Vagina (tissue), 2 donors: ENCODE results near the gene KDM6B. TPM values are rescaled to one million over a fixed set of nuclear protein-coding genes. Genes with fewer than 3 reads are reported as not detected.
A peak's percentile ranks its signal among the peaks of the same experiment; 100 is the strongest.

ENCODE experiments used
- DNase-seq, 2 donors: peaks; one replicate each; pipeline ENCODE4 v3.0.0-alpha.2; 2017; ENCODE audit errors: extremely low spot score in 2 of 2
- H3K27ac ChIP-seq: fragments of 200-600 bp; sonication (generic); one replicate; pipeline ENCODE4 v1.5.1; 2019
- H3K27me3 ChIP-seq: fragments of 200-600 bp; sonication (generic); one replicate; pipeline ENCODE4 v1.5.1; 2019
- H3K36me3 ChIP-seq, 2 donors: fragments of 200-600 bp; sonication (generic); one replicate each; pipeline ENCODE4 v1.5.1; 2017 to 2019
- H3K4me1 ChIP-seq: fragments of 200-600 bp; sonication (generic); one replicate; pipeline ENCODE4 v1.5.1; 2019
- H3K4me3 ChIP-seq, 2 donors: fragments of 200-600 bp; sonication (generic); 1 replicate in 1 of 2; 2 replicates in 1 of 2; pipeline ENCODE4 v1.5.1; 2016 to 2019
- H3K9me3 ChIP-seq: fragments of 200-600 bp; sonication (generic); one replicate; pipeline ENCODE4 v1.5.1; 2019
- CTCF ChIP-seq, 3 experiments: fragments of 450-650 bp in 2 of 3; fragments of 200-600 bp in 1 of 3; sonication (generic) in 1 of 3; IDR thresholded peaks; one replicate each; pipeline ENCODE4 v1.5.1; 2017 to 2019; ENCODE audit warnings: antibody characterized with exemption in 3 of 3, mild to moderate bottlenecking in 2 of 3, moderate library complexity in 2 of 3
- POLR2A ChIP-seq, 2 donors: fragments of 450-650 bp; IDR thresholded peaks; one replicate each; pipeline ENCODE4 v1.6.1; 2017; ENCODE audit warnings: antibody characterized with exemption in 2 of 2, mild to moderate bottlenecking in 2 of 2, moderate library complexity in 2 of 2
- POLR2AphosphoS5 ChIP-seq, 2 donors: sonication (generic); formaldehyde crosslinking; IDR thresholded peaks; one replicate each; pipeline ENCODE4 v1.9.0; 2017; ENCODE audit warnings: antibody characterized with exemption in 2 of 2, mild to moderate bottlenecking in 2 of 2, low read depth in 1 of 2; ENCODE audit not compliant: insufficient read depth in 1 of 2
- intact Hi-C: fragments of 100-400 bp; cut with DNase I; formaldehyde crosslinking; loops from one replicate; pipeline ENCODE4 v1.15.1; 2023
- total RNA-seq: library from RNA; depleted of rRNA; stranded (reverse); fragments of >200 nt; gene quantifications from one replicate; pipeline ENCODE4 v1.2.3, GENCODE V29; 2016

The KDM6B gene
- total RNA-seq, 1 donor from 2014 or later: 12.5 TPM

- Histone ChIP-seq H3K27ac (peak overlapping the region; percentile 56), H3K27me3 (no peaks in the 10 kb centered on the region), H3K36me3 (peaks cover 0 to 42% of the 10 kb centered on the region in 2 donors), H3K4me1 (peaks cover 32% of the 10 kb centered on the region), H3K9me3 (no peaks in the 10 kb centered on the region), H3K4me3 (no peak overlapping the region)
- TF ChIP-seq POLR2A (IDR thresholded peaks at IDR 0.05): no peak
- no peak for TF ChIP-seq POLR2AphosphoS5 (IDR thresholded peaks at IDR 0.05; ENCODE audit: insufficient read depth in 1 of 2, low read depth in 1 of 2)
- no peak for TF ChIP-seq CTCF (IDR thresholded peaks at IDR 0.05)
- DNase-seq: no peak
- intact Hi-C loops: loop anchor here (5.0 kb wide), 1 partner anchor 35 kb away; the partner anchor contains the start of gene CHD3
Measured at GRCh38 chr17:7852262-7852670, 18.2 kb downstream of the KDM6B start.

GRCh38 chr17:7852919-7853690 lies 19.1 kb downstream of the KDM6B start:
- Histone ChIP-seq H3K27me3 (no peaks in the 10 kb centered on the region), H3K4me1 (peaks cover 33% of the 10 kb centered on the region), H3K9me3 (no peaks in the 10 kb centered on the region), H3K4me3 (no peak overlapping the region), H3K36me3 (peaks cover 0 to 33% of the 10 kb centered on the region in 2 donors), H3K27ac (no peak overlapping the region)
- TF ChIP-seq POLR2AphosphoS5 (IDR thresholded peaks at IDR 0.05; ENCODE audit: insufficient read depth in 1 of 2, low read depth in 1 of 2) (no peak), CTCF (IDR thresholded peaks at IDR 0.05) (no peak), POLR2A (IDR thresholded peaks at IDR 0.05) (no peak)
- intact Hi-C loops: loop anchor here (5.0 kb wide), 1 partner anchor 34 kb away; the partner anchor contains the start of gene CHD3
- peak in 1 of 2 donors; percentile 88 for DNase-seq

- Histone ChIP-seq H3K36me3 (peaks cover 0 to 28% of the 10 kb centered on the region in 2 donors), H3K27ac (no peak overlapping the region), H3K4me3 (no peak overlapping the region), H3K4me1 (peaks cover 39% of the 10 kb centered on the region), H3K27me3 (no peaks in the 10 kb centered on the region), H3K9me3 (no peaks in the 10 kb centered on the region)
- DNase-seq: peak in 1 of 2 donors; percentile 83
- intact Hi-C loops: loop anchor here (5.0 kb wide), 1 partner anchor 34 kb away; the partner anchor contains the start of gene CHD3
- TF ChIP-seq POLR2AphosphoS5 (IDR thresholded peaks at IDR 0.05; ENCODE audit: insufficient read depth in 1 of 2, low read depth in 1 of 2) (no peak), CTCF (IDR thresholded peaks at IDR 0.05) (no peak), POLR2A (IDR thresholded peaks at IDR 0.05) (no peak)
Measured at GRCh38 chr17:7853691-7854038, 19.6 kb downstream of the KDM6B start.

GRCh38 chr17:7854078-7854777 lies 20.2 kb downstream of the KDM6B start:
- no peak for TF ChIP-seq CTCF (IDR thresholded peaks at IDR 0.05)
- no peak for TF ChIP-seq POLR2AphosphoS5 (IDR thresholded peaks at IDR 0.05; ENCODE audit: insufficient read depth in 1 of 2, low read depth in 1 of 2)
- TF ChIP-seq POLR2A (IDR thresholded peaks at IDR 0.05): no peak
- peak; percentile 40 to 79 for DNase-seq
- Histone ChIP-seq H3K27me3 (no peaks in the 10 kb centered on the region), H3K4me1 (peaks cover 45% of the 10 kb centered on the region), H3K27ac (peak overlapping the region; percentile 85), H3K9me3 (no peaks in the 10 kb centered on the region), H3K36me3 (peaks cover 0 to 22% of the 10 kb centered on the region in 2 donors), H3K4me3 (peak overlapping the region; percentile 53 to 72)
- intact Hi-C loops: loop anchor here (5.0 kb wide), 1 partner anchor 33 kb away; the partner anchor contains the start of gene CHD3
